Panc1 (cell line): Measurements from ENCODE around the gene JPH3. TPM values are rescaled to one million over a fixed set of nuclear protein-coding genes. Genes with fewer than 3 reads are reported as not detected.
A peak's percentile ranks its signal among the peaks of the same experiment; 100 is the strongest.

Source experiments
- ATAC-seq: fragments of 200-7000 bp; cut with Tn5 transposase; 2 replicates; pipeline ENCODE4 v1.9.1; 2020; ENCODE audit warnings: mild to moderate bottlenecking, moderate library complexity
- BruUV-seq: library from RNA; stranded (reverse); fragments of 400-500 nt; replicated peaks from 2 replicates; lab custom pipeline; 2021; lab: Mats Ljungman, UMichigan
- CTCF ChIA-PET: fragments of 300-600 bp; sonication (Branson Sonifier 250); formaldehyde crosslinking; loops from one replicate; lab custom pipeline; 2022; ENCODE audit warnings: antibody characterized with exemption; lab: Charles Lee
- POLR2A ChIA-PET: fragments of 300-600 bp; sonication (Branson Sonifier 250); formaldehyde crosslinking; loops from one replicate; lab custom pipeline; 2022; ENCODE audit warnings: antibody characterized with exemption; lab: Charles Lee
- DNase-seq: peaks from one replicate; pipeline ENCODE4 v3.0.0-alpha.2; 2010; ENCODE audit warnings: low read depth, low spot score
- H3K27ac ChIP-seq: 2 replicates; pipeline ENCODE4 v1.5.1; 2011; ENCODE audit warnings: mild to moderate bottlenecking, low read length, inconsistent platforms
- H3K27me3 ChIP-seq: fragments of 200-500 bp; sonication (Bioruptor generic); 2 replicates; pipeline ENCODE4 v1.6.0; 2014; ENCODE audit warnings: low read length, inconsistent platforms; ENCODE audit not compliant: control insufficient read depth, insufficient read depth
- H3K36me3 ChIP-seq: fragments of 200-500 bp; sonication (Bioruptor generic); 2 replicates; pipeline ENCODE4 v1.5.1; 2014; ENCODE audit warnings: inconsistent platforms, mild to moderate bottlenecking, low read length, moderate library complexity; ENCODE audit not compliant: control insufficient read depth, insufficient read depth
- H3K4me1 ChIP-seq: 2 replicates; pipeline ENCODE4 v1.5.1; 2011; ENCODE audit warnings: inconsistent platforms, mild to moderate bottlenecking, low read length, moderate library complexity; ENCODE audit not compliant: control insufficient read depth, insufficient read depth
- H3K4me3 ChIP-seq, 2 experiments: 2 replicates each; pipeline ENCODE4 v1.5.1; 2011 to 2012; ENCODE audit warnings: low read depth in 2 of 2, low read length in 2 of 2, mild to moderate bottlenecking in 2 of 2, inconsistent platforms in 1 of 2, moderate library complexity in 1 of 2
- H3K9me3 ChIP-seq: fragments of 200-500 bp; sonication (Bioruptor generic); 2 replicates; pipeline ENCODE4 v1.5.1; 2014; ENCODE audit warnings: low read depth, mild to moderate bottlenecking, inconsistent platforms, low read length, moderate library complexity; ENCODE audit not compliant: control insufficient read depth, insufficient read depth
- CTCF ChIP-seq: fragments of 450-650 bp; IDR thresholded peaks from 2 replicates; pipeline ENCODE4 v1.5.1; 2017; ENCODE audit warnings: mild to moderate bottlenecking
- POLR2AphosphoS5 ChIP-seq: IDR thresholded peaks from 2 replicates; pipeline ENCODE4 v1.6.1; 2012; ENCODE audit warnings: mild to moderate bottlenecking, low read depth, low read length, moderate library complexity
- REST ChIP-seq, 2 experiments: IDR thresholded peaks; 2 replicates each; pipeline ENCODE4 v1.6.1; 2011 to 2012; ENCODE audit warnings: low read depth in 2 of 2, control low read depth in 1 of 2, low read length in 1 of 2, mild to moderate bottlenecking in 1 of 2, moderate library complexity in 1 of 2; ENCODE audit not compliant: insufficient read depth in 1 of 2
- SIN3A ChIP-seq: IDR thresholded peaks from 2 replicates; pipeline ENCODE4 v1.6.1; 2012; ENCODE audit warnings: low read depth, mild to moderate bottlenecking, low read length, moderate library complexity, borderline replicate concordance; ENCODE audit not compliant: insufficient read depth
- TCF7L2 ChIP-seq: IDR thresholded peaks from 2 replicates; pipeline ENCODE4 v1.6.1; 2011; ENCODE audit warnings: mild to moderate bottlenecking, low read depth, low read length, inconsistent platforms
- in situ Hi-C: cut with HindIII; loops from 2 replicates; pipeline ENCODE4 v1.10.0; 2016; ENCODE audit warnings: low sequenced_read_pairs, low pct_unique_long_range_greater_than_20kb
- intact Hi-C: fragments of 100-400 bp; cut with micrococcal nuclease; formaldehyde crosslinking; loops from one replicate; pipeline ENCODE4 v1.10.0; 2022; ENCODE audit not compliant: unreplicated experiment
- total RNA-seq: library from RNA; stranded (reverse); gene quantifications from one replicate; pipeline ENCODE4 v1.2.1, GENCODE V29; 2021; ENCODE audit not compliant: unreplicated experiment

JPH3 gene
- total RNA-seq, 1 experiment from 2014 or later = 1.2 TPM

GRCh38 chr16:87582216-87582965, 19.9 kb upstream of the JPH3 start:
- H3K4me3 ChIP-seq = peak overlapping the region in 1 of 2 experiments; percentile 10; a peak in 1 of 4 replicates
- H3K4me1 ChIP-seq = peaks cover 14% of the 10 kb centered on the region
- DNase-seq (no peak), ATAC-seq (peak; percentile 83)
- H3K27ac ChIP-seq = peak overlapping the region; percentile 69
- no peaks in the 10 kb centered on the region for H3K9me3 ChIP-seq
- POLR2A ChIA-PET = interaction anchor here (1.4 kb wide), 1 partner anchor 11 kb away, joined by 4 read pairs; no protein-coding TSS in a partner anchor
- no peak for TF ChIP-seq SIN3A
- no peak for TF ChIP-seq CTCF
- TF ChIP-seq TCF7L2 = no peak; the same call in 1 of the 2 replicates
- no peak for TF ChIP-seq REST (IDR thresholded peaks at IDR 0.05; ENCODE audit: insufficient read depth in 1 of 2, low read depth in 2 of 2, low read length in 1 of 2)
- no peak for TF ChIP-seq POLR2AphosphoS5
- intact Hi-C loops (no loop called here), in situ Hi-C loops (no loop called here)
- CTCF ChIA-PET = interaction anchor here (0.5 to 1.5 kb wide), 5 partner anchors 10 to 75 kb away, joined by 3 to 5 read pairs (median 3); no protein-coding TSS in a partner anchor
- BruUV-seq = no TSS peak
- H3K36me3 ChIP-seq = no peaks in the 10 kb centered on the region
- H3K27me3 ChIP-seq = no peaks in the 10 kb centered on the region

- no TSS peak for BruUV-seq
- Histone ChIP-seq H3K4me3 (no peak overlapping the region), H3K9me3 (no peaks in the 10 kb centered on the region), H3K27me3 (no peaks in the 10 kb centered on the region), H3K27ac (peak overlapping the region; percentile 69), H3K36me3 (no peaks in the 10 kb centered on the region), H3K4me1 (peaks cover 14% of the 10 kb centered on the region)
- TF ChIP-seq CTCF (no peak), POLR2AphosphoS5 (no peak), SIN3A (no peak), TCF7L2 (no peak), REST (IDR thresholded peaks at IDR 0.05; ENCODE audit: insufficient read depth in 1 of 2, low read depth in 2 of 2, low read length in 1 of 2) (no peak)
- no peak for ATAC-seq
- ChIA-PET CTCF (interaction anchor here (0.5 kb wide), 1 partner anchor 75 kb away, joined by 3 read pairs; no protein-coding TSS in a partner anchor), POLR2A (interaction anchor here (1.4 kb wide), 1 partner anchor 12 kb away, joined by 4 read pairs; no protein-coding TSS in a partner anchor)
- no peak for DNase-seq
- in situ Hi-C loops = no loop called here
- intact Hi-C loops = no loop called here
Measured at GRCh38 chr16:87582966-87583325, 19.4 kb upstream of the JPH3 start.
